ENCODE measurements around the gene LRP2. TPM values are rescaled to one million over a fixed set of nuclear protein-coding genes. Genes with fewer than 3 reads are reported as not detected.

The LRP2 gene
- total RNA-seq, 2 experiments from 2014 or later, result 1.8 to 2.2 TPM

DNA sequence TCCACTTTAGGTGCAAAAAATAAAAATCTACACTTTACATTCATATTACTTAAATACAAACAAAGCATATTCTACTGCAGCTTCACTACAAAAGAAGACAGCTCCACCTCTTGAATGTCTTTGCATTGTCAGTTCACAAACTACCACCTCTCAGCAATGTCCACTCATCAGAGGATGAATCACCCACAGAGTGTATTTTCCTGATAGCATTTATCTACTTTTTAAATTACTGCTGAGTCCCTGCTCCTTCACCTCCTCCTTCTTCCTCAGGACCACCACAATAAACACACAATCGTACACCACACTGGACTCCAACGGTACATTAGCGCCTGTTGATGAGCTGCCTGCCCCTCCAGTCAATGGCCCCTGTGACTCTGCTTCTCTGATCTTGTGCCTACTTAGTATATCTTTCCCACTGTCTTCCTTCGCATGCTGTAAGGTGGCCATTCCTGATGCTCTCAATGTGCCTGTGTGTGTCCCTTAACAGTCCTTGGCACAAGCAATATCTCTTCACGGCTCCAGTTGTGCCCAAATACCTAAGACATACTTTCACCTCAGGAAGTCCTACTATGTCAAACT is 172.0 kb downstream of the LRP2 start:
- Mint-ChIP-seq H3K36me3 (ENCODE audit: low read depth) (no peaks in the 10 kb centered on the region), H3K9me3 (no peaks in the 10 kb centered on the region), H3K4me3 (no peak overlapping the region), H3K27me3 (peaks cover 20% of the 10 kb centered on the region), H3K27ac (no peak overlapping the region), H3K4me1 (ENCODE audit: low read depth) (no peaks in the 10 kb centered on the region)
- ChIA-PET POLR2A (no interaction called here), CTCF (no interaction called here)
- ATAC-seq, result no peak
- DNase-seq, result no peak
- TF ChIP-seq, protein P1, sequence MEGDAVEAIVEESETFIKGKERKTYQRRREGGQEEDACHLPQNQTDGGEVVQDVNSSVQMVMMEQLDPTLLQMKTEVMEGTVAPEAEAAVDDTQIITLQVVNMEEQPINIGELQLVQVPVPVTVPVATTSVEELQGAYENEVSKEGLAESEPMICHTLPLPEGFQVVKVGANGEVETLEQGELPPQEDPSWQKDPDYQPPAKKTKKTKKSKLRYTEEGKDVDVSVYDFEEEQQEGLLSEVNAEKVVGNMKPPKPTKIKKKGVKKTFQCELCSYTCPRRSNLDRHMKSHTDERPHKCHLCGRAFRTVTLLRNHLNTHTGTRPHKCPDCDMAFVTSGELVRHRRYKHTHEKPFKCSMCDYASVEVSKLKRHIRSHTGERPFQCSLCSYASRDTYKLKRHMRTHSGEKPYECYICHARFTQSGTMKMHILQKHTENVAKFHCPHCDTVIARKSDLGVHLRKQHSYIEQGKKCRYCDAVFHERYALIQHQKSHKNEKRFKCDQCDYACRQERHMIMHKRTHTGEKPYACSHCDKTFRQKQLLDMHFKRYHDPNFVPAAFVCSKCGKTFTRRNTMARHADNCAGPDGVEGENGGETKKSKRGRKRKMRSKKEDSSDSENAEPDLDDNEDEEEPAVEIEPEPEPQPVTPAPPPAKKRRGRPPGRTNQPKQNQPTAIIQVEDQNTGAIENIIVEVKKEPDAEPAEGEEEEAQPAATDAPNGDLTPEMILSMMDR (IDR thresholded peaks at IDR 0.05), result no peak
- intact Hi-C loops (cut with micrococcal nuclease), result no loop called here

DNA sequence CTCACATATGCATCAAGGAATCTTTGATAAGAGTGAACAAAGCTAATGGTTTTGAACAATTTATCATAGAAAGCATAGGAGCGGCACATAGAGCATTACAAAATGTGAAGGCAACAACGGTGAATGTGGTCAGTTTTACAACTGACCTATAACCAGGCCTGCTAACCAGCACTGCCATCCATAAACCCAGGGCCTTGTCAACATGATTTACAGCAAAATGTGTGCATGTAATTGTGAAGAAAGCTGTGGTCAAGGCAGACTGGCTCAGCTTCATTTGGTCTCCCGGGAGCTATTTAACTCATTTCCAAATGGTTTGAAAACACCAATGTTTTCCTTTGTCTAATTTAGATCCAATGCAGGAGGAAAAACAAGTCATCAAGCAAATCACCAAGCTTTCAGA is 173.2 kb downstream of the LRP2 start:
- no peak overlapping the region for H3K4me3 Mint-ChIP-seq
- ATAC-seq, result no peak
- intact Hi-C loops (cut with micrococcal nuclease), result no loop called here
- TF ChIP-seq, protein P1 (IDR thresholded peaks at IDR 0.05), result no peak
- ChIA-PET POLR2A (interaction anchor here (0.6 kb wide), 1 partner anchor 16 kb away, joined by 3 read pairs; no protein-coding TSS in a partner anchor), CTCF (interaction anchor here (1.0 to 1.8 kb wide), 2 partner anchors 8 to 17 kb away, joined by 3 to 5 read pairs; no protein-coding TSS in a partner anchor)
- no peaks in the 10 kb centered on the region for H3K36me3 Mint-ChIP-seq (ENCODE audit: low read depth)
- no peaks in the 10 kb centered on the region for H3K9me3 Mint-ChIP-seq
- H3K4me1 Mint-ChIP-seq (ENCODE audit: low read depth), result no peaks in the 10 kb centered on the region
- no peak for DNase-seq
- peaks cover 21% of the 10 kb centered on the region for H3K27me3 Mint-ChIP-seq
- H3K27ac Mint-ChIP-seq, result no peak overlapping the region

DNA sequence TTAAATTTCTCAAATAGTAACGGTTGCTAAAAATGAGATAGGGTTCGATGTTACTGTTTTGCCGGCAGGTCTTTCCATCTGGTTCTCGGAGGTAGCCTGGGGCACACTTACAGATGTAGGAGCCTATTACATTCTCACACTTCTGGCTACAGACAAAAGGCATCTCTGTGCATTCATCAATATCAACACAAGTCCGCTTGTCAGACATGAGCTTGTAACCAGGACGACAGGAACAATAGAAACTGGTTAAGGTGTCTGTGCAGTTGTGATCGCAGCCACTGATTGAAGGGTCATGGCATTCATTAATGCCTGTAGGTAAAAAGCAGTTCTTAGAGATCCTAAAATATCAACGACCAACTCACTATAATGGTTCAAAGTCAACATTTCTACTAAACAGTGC is 176.6 kb downstream of the LRP2 start:
- Mint-ChIP-seq H3K9me3 (no peaks in the 10 kb centered on the region), H3K27ac (no peak overlapping the region), H3K36me3 (ENCODE audit: low read depth) (no peaks in the 10 kb centered on the region), H3K27me3 (peaks cover 17% of the 10 kb centered on the region), H3K4me3 (no peak overlapping the region), H3K4me1 (ENCODE audit: low read depth) (no peaks in the 10 kb centered on the region)
- no peak for ATAC-seq
- DNase-seq, result no peak
- TF ChIP-seq, protein P1 (IDR thresholded peaks at IDR 0.05), result no peak
- POLR2A ChIA-PET, result no interaction called here
- CTCF ChIA-PET, result no interaction called here
- intact Hi-C loops (cut with micrococcal nuclease), result no loop called here

DNA sequence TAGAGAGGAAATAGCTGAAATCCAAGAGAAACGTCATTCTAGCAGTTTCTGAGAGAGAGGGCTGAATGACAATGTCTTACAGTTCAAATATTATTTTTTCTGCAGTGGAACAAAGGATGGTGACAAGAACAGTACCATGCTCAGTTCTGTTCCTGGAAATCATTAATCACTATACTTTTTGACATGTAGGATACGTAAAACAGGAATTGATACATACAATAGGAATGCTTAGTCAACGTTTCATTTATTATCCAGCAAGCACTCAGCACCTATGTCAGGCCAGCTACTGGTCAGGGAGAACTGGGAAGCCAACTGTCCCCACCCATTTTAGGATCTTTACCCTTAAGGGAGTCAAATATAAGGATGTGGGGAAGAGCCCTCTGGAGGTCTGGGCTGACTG is 178.3 kb downstream of the LRP2 start:
- Mint-ChIP-seq H3K36me3 (ENCODE audit: low read depth) (no peaks in the 10 kb centered on the region), H3K4me3 (no peak overlapping the region), H3K4me1 (ENCODE audit: low read depth) (no peaks in the 10 kb centered on the region), H3K27ac (no peak overlapping the region), H3K9me3 (no peaks in the 10 kb centered on the region), H3K27me3 (peaks cover 17% of the 10 kb centered on the region)
- TF ChIP-seq, protein P1 (IDR thresholded peaks at IDR 0.05), result no peak
- ChIA-PET POLR2A (no interaction called here), CTCF (no interaction called here)
- DNase-seq (no peak), ATAC-seq (no peak)
- intact Hi-C loops (cut with micrococcal nuclease), result no loop called here

DNA sequence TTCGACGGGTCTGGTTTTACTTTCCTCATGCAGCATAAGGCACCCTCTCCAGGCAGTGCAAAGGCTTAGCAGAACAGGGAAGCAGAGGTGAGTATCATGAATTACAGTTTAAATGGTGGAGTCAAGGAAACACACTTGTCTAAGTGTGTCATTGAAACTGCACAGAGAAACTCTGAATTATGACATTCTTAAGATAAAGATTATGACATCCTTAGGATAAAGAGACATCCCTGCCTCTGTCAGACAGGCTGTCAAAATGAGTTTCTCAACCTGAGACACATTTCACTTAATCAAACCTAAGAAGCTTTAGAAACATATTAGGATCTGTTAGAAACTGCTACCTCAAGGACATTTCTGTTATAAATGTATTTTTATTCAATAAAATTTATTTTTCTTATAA is 179.8 kb downstream of the LRP2 start:
- TF ChIP-seq, protein P1 (IDR thresholded peaks at IDR 0.05), result no peak
- ChIA-PET POLR2A (no interaction called here), CTCF (no interaction called here)
- Mint-ChIP-seq H3K4me3 (no peak overlapping the region), H3K9me3 (no peaks in the 10 kb centered on the region), H3K27ac (no peak overlapping the region), H3K27me3 (peaks cover 10% of the 10 kb centered on the region), H3K4me1 (ENCODE audit: low read depth) (no peaks in the 10 kb centered on the region), H3K36me3 (ENCODE audit: low read depth) (no peaks in the 10 kb centered on the region)
- intact Hi-C loops (cut with micrococcal nuclease), result no loop called here
- DNase-seq, result no peak
- ATAC-seq, result no peak

All from activated CD8-positive, alpha-beta T cell treated with anti-CD3 and anti-CD28 coated beads for 36 hours (primary cell).